Endothelial cell of umbilical vein (primary cell): ENCODE results near the gene ARHGAP22. TPM values are rescaled to one million over a fixed set of nuclear protein-coding genes. Genes with fewer than 3 reads are reported as not detected.

Experiments used
- BruUV-seq: library from RNA; stranded (reverse); fragments of 400-500 nt; replicated peaks from 2 replicates; lab custom pipeline; 2021; lab: Mats Ljungman, UMichigan
- CTCF ChIA-PET: fragments of 300-600, 350-600 bp; sonication (Branson Sonifier 250); formaldehyde crosslinking; loops from one replicate; lab custom pipeline; 2021; ENCODE audit warnings: antibody characterized with exemption, inconsistent platforms; lab: Charles Lee
- POLR2A ChIA-PET: fragments of 300-600, 350-600 bp; sonication (Branson Sonifier 250); formaldehyde crosslinking; loops from one replicate; lab custom pipeline; 2021; ENCODE audit warnings: antibody characterized with exemption, inconsistent platforms; lab: Charles Lee
- DNase-seq: peaks from one replicate; pipeline ENCODE4 v3.0.0-alpha.2; 2011; ENCODE audit warnings: low read depth, low spot score
- FAIRE-seq: peaks from 2 replicates; lab custom pipeline; 2011; peaks lifted over from hg19 to GRCh38; lab: Jason Lieb, UNC
- H2AFZ ChIP-seq: 2 replicates; pipeline ENCODE4 v1.6.0; 2012; ENCODE audit warnings: low read depth, low read length, control low read depth, inconsistent platforms
- H3K27ac ChIP-seq: 2 replicates; pipeline ENCODE4 v1.5.1; 2011; ENCODE audit warnings: low read depth, mild to moderate bottlenecking, control low read depth, low read length, moderate library complexity; ENCODE audit not compliant: insufficient read depth
- H3K27me3 ChIP-seq, 2 experiments: 2 replicates each; pipeline versions ENCODE4 v1.6.0 to v1.6.1; 2011; ENCODE audit warnings: low read length in 2 of 2, mixed read lengths in 1 of 2; ENCODE audit not compliant: control insufficient read depth in 2 of 2, insufficient read depth in 2 of 2
- H3K36me3 ChIP-seq, 2 experiments: 2 replicates in 1 of 2; 3 replicates in 1 of 2; pipeline ENCODE4 v1.5.1; 2011; ENCODE audit warnings: low read length in 2 of 2, mild to moderate bottlenecking in 1 of 2, moderate library complexity in 1 of 2; ENCODE audit not compliant: control insufficient read depth in 2 of 2, insufficient read depth in 2 of 2; ENCODE audit errors: extremely low read depth in 1 of 2
- H3K4me1 ChIP-seq: 3 replicates; pipeline ENCODE4 v1.5.1; 2011; ENCODE audit warnings: mild to moderate bottlenecking, low read length; ENCODE audit not compliant: control insufficient read depth, insufficient read depth; ENCODE audit errors: extremely low read depth
- H3K4me2 ChIP-seq: 2 replicates; pipeline ENCODE4 v1.6.1; 2011; ENCODE audit warnings: low read length, control low read depth, mixed read lengths; ENCODE audit not compliant: insufficient read depth
- H3K4me3 ChIP-seq, 3 experiments: fragments of 200-600 bp in 1 of 3; sonication (generic), shearing (Covaris generic) in 1 of 3; replicated peaks in 1 of 3; 2 replicates each; pipeline ENCODE4 v1.5.1; 2011 to 2016; ENCODE audit warnings: control low read depth in 3 of 3, low read length in 3 of 3, mild to moderate bottlenecking in 2 of 3, inconsistent platforms in 1 of 3, low read depth in 1 of 3, moderate library complexity in 1 of 3; ENCODE audit not compliant: insufficient read depth in 1 of 3
- H3K79me2 ChIP-seq: 2 replicates; pipeline ENCODE4 v1.6.0; 2012; ENCODE audit warnings: low read length, inconsistent platforms; ENCODE audit not compliant: control insufficient read depth, insufficient read depth
- H3K9ac ChIP-seq: replicated peaks from 2 replicates; pipeline ENCODE3; 2011; ENCODE audit warnings: low read length, control low read depth; ENCODE audit not compliant: insufficient read depth; ENCODE audit errors: extremely low read depth
- H3K9me1 ChIP-seq: replicated peaks from 3 replicates; pipeline ENCODE4 v1.6.0; 2011; ENCODE audit warnings: mild to moderate bottlenecking, low read length; ENCODE audit not compliant: control insufficient read depth, insufficient read depth; ENCODE audit errors: extremely low read depth
- H3K9me3 ChIP-seq: replicated peaks from 2 replicates; pipeline ENCODE4 v1.5.1; 2012; ENCODE audit warnings: low read length, inconsistent platforms; ENCODE audit not compliant: control insufficient read depth, insufficient read depth
- H4K20me1 ChIP-seq: replicated peaks from 2 replicates; pipeline ENCODE3; 2011; ENCODE audit warnings: mild to moderate bottlenecking, low read length; ENCODE audit not compliant: control insufficient read depth, insufficient read depth; ENCODE audit errors: extremely low read depth
- CTCF ChIP-seq, 2 donors: IDR thresholded peaks; 1 replicate in 1 of 2; 2 replicates in 1 of 2; pipeline ENCODE4 v1.5.1; 2011; ENCODE audit warnings: low read length in 2 of 2, mild to moderate bottlenecking in 2 of 2, moderate library complexity in 2 of 2, control low read depth in 1 of 2, inconsistent platforms in 1 of 2, low read depth in 1 of 2; ENCODE audit not compliant: insufficient read depth in 1 of 2; ENCODE audit errors: extremely low read depth in 1 of 2
- EZH2 ChIP-seq: IDR thresholded peaks from 2 replicates; pipeline ENCODE4 v1.6.1; 2012; ENCODE audit warnings: borderline replicate concordance, low read depth, mild to moderate bottlenecking, moderate library complexity, low read length, inconsistent platforms; ENCODE audit not compliant: severe bottlenecking
- FOS ChIP-seq: IDR thresholded peaks from 2 replicates; pipeline ENCODE4 v1.6.1; 2011; ENCODE audit warnings: mild to moderate bottlenecking, low read length, moderate library complexity, borderline replicate concordance; ENCODE audit not compliant: insufficient read depth
- GATA2 ChIP-seq: IDR thresholded peaks from 2 replicates; pipeline ENCODE4 v1.7.0; 2011; ENCODE audit warnings: low read depth, mild to moderate bottlenecking, moderate library complexity, mixed read lengths, low read length; ENCODE audit not compliant: insufficient read length, insufficient read depth
- JUN ChIP-seq: IDR thresholded peaks from 2 replicates; pipeline ENCODE4 v1.6.1; 2011; ENCODE audit warnings: borderline replicate concordance, low read depth; ENCODE audit not compliant: insufficient read length, insufficient read depth
- MAX ChIP-seq: IDR thresholded peaks from 2 replicates; pipeline ENCODE4 v1.6.1; 2011; ENCODE audit not compliant: insufficient read depth, insufficient read length
- MYC ChIP-seq: IDR thresholded peaks from one replicate; pipeline ENCODE4 v1.6.1; 2011; ENCODE audit warnings: mild to moderate bottlenecking, low read depth, low read length
- POLR2A ChIP-seq: IDR thresholded peaks from 2 replicates; pipeline ENCODE4 v1.6.1; 2012; ENCODE audit warnings: low read depth, mild to moderate bottlenecking, control low read depth, low read length
- POLR2AphosphoS5 ChIP-seq: IDR thresholded peaks from 2 replicates; pipeline ENCODE4 v1.6.1; 2012; ENCODE audit warnings: low read depth, mild to moderate bottlenecking, control low read depth, low read length, moderate library complexity; ENCODE audit not compliant: insufficient read depth
- dilution Hi-C: fragments of 300-500 bp; cut with MboI; formaldehyde crosslinking; loops from one replicate; pipeline ENCODE4 v1.15.0; 2019; ENCODE audit warnings: low sequenced_read_pairs; ENCODE audit not compliant: extremely low pct_ligation_motif_present
- intact Hi-C: fragments of 100-400 bp; cut with micrococcal nuclease; formaldehyde crosslinking; loops from one replicate; pipeline ENCODE4 v1.10.0; 2022
- polyA plus RNA-seq, 4 experiments: library from polyadenylated mRNA; depleted of rRNA in 3 of 4; stranded (reverse) in 3 of 4; unstranded in 1 of 4; fragments of >200 nt; gene quantifications; 2 replicates each; pipeline versions ENCODE4 v1.2.1 to v1.2.3, GENCODE V29; 2011 to 2012; ENCODE audit warnings: missing spikeins in 1 of 4
- total RNA-seq: library from RNA; stranded (reverse); gene quantifications from 2 replicates; pipeline ENCODE4 v1.2.3, GENCODE V29; 2021

The ARHGAP22 gene
- total and polyA plus RNA-seq, 2 donors (not counting 3 experiments of a cell fraction or from before 2014, with no cell fraction given), result 8.6 to 50.3 TPM

GRCh38 chr10:48472501-48473069, 132.3 kb downstream of the ARHGAP22 start:
- no peak overlapping the region for H3K4me3 ChIP-seq
- no peak for DNase-seq
- no peaks in the 10 kb centered on the region for H3K36me3 ChIP-seq
- no peak for FAIRE-seq
- H4K20me1 ChIP-seq, result no peaks in the 10 kb centered on the region
- no peaks in the 10 kb centered on the region for H3K9me1 ChIP-seq
- TF ChIP-seq CTCF (IDR thresholded peaks at IDR 0.05; ENCODE audit: extremely low read depth in 1 of 2, insufficient read depth in 1 of 2, low read depth in 1 of 2, low read length in 2 of 2) (no peak), POLR2AphosphoS5 (no peak), JUN (no peak), MYC (no peak), GATA2 (no peak), FOS (no peak), MAX (no peak), POLR2A (no peak), EZH2 (no peak)
- H3K4me1 ChIP-seq, result peaks cover 35% of the 10 kb centered on the region
- intact Hi-C loops (no loop called here), dilution Hi-C loops (no loop called here)
- CTCF ChIA-PET, result no interaction called here
- H2AFZ ChIP-seq, result no peak overlapping the region
- POLR2A ChIA-PET, result no interaction called here
- peaks cover 32% of the 10 kb centered on the region for H3K79me2 ChIP-seq
- H3K4me2 ChIP-seq, result no peak overlapping the region
- H3K27me3 ChIP-seq, result no peaks in the 10 kb centered on the region
- no peak overlapping the region for H3K27ac ChIP-seq
- no TSS peak for BruUV-seq
- H3K9me3 ChIP-seq, result no peaks in the 10 kb centered on the region
- H3K9ac ChIP-seq, result no peak overlapping the region
